Liver (tissue), 3 donors: ENCODE data around the gene DUSP7.

Experiments used
- JUND ChIP-seq, 2 donors: IDR thresholded peaks; 2 replicates each; pipeline ENCODE4 v1.6.1; 2016; ENCODE audit warnings: antibody characterized with exemption in 2 of 2
- MAX ChIP-seq: IDR thresholded peaks from 2 replicates; pipeline ENCODE4 v1.6.1; 2016; ENCODE audit warnings: antibody characterized with exemption
- RAD21 ChIP-seq, 2 donors: IDR thresholded peaks; 2 replicates each; pipeline ENCODE4 v1.6.1; 2016; ENCODE audit warnings: antibody characterized with exemption in 2 of 2, mild to moderate bottlenecking in 2 of 2
- SP1 ChIP-seq: IDR thresholded peaks from 2 replicates; pipeline ENCODE4 v1.6.1; 2018; ENCODE audit warnings: antibody characterized with exemption, mild to moderate bottlenecking
- YY1 ChIP-seq: IDR thresholded peaks from 2 replicates; pipeline ENCODE4 v1.6.1; 2016; ENCODE audit warnings: antibody characterized with exemption, mild to moderate bottlenecking
- TF ChIP-seq, protein P1 (sequence below): IDR thresholded peaks from 2 replicates; pipeline ENCODE4 v1.6.1; 2016; ENCODE audit warnings: antibody characterized with exemption, mild to moderate bottlenecking
- TF ChIP-seq, protein P2 (sequence below): fragments of 150-350 bp; IDR thresholded peaks from 2 replicates; pipeline ENCODE4 v1.5.1; 2017; ENCODE audit warnings: improper control_type of control experiment, low read depth, low read length; ENCODE audit not compliant: missing input control
- donor health status: healthy.
- donor health status: healthy.

- TF ChIP-seq SP1 (no peak), RAD21 (IDR thresholded peaks at IDR 0.05) (no peak), YY1 (no peak), JUND (IDR thresholded peaks at IDR 0.05) (no peak), MAX (no peak)
- TF ChIP-seq, protein P1, sequence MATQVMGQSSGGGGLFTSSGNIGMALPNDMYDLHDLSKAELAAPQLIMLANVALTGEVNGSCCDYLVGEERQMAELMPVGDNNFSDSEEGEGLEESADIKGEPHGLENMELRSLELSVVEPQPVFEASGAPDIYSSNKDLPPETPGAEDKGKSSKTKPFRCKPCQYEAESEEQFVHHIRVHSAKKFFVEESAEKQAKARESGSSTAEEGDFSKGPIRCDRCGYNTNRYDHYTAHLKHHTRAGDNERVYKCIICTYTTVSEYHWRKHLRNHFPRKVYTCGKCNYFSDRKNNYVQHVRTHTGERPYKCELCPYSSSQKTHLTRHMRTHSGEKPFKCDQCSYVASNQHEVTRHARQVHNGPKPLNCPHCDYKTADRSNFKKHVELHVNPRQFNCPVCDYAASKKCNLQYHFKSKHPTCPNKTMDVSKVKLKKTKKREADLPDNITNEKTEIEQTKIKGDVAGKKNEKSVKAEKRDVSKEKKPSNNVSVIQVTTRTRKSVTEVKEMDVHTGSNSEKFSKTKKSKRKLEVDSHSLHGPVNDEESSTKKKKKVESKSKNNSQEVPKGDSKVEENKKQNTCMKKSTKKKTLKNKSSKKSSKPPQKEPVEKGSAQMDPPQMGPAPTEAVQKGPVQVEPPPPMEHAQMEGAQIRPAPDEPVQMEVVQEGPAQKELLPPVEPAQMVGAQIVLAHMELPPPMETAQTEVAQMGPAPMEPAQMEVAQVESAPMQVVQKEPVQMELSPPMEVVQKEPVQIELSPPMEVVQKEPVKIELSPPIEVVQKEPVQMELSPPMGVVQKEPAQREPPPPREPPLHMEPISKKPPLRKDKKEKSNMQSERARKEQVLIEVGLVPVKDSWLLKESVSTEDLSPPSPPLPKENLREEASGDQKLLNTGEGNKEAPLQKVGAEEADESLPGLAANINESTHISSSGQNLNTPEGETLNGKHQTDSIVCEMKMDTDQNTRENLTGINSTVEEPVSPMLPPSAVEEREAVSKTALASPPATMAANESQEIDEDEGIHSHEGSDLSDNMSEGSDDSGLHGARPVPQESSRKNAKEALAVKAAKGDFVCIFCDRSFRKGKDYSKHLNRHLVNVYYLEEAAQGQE: no peak
- TF ChIP-seq, protein P2, sequence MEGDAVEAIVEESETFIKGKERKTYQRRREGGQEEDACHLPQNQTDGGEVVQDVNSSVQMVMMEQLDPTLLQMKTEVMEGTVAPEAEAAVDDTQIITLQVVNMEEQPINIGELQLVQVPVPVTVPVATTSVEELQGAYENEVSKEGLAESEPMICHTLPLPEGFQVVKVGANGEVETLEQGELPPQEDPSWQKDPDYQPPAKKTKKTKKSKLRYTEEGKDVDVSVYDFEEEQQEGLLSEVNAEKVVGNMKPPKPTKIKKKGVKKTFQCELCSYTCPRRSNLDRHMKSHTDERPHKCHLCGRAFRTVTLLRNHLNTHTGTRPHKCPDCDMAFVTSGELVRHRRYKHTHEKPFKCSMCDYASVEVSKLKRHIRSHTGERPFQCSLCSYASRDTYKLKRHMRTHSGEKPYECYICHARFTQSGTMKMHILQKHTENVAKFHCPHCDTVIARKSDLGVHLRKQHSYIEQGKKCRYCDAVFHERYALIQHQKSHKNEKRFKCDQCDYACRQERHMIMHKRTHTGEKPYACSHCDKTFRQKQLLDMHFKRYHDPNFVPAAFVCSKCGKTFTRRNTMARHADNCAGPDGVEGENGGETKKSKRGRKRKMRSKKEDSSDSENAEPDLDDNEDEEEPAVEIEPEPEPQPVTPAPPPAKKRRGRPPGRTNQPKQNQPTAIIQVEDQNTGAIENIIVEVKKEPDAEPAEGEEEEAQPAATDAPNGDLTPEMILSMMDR: no peak
Measured at GRCh38 chr3:52049503-52049902, 6.9 kb downstream of the DUSP7 start.
